GM19023 (cell line): Measurements from ENCODE around the gene KMT2E.

Source experiments
- ATAC-seq: cut with Tn5 transposase; IDR thresholded peaks from one replicate; pipeline ENCODE4 v1.9.1; 2021; ENCODE audit warnings: mild to moderate bottlenecking, moderate library complexity; ENCODE audit not compliant: unreplicated experiment

The KMT2E gene

GRCh38 chr7:105006367-105007136 lies 7.5 kb upstream of the KMT2E start:
- no peak for ATAC-seq

DNA sequence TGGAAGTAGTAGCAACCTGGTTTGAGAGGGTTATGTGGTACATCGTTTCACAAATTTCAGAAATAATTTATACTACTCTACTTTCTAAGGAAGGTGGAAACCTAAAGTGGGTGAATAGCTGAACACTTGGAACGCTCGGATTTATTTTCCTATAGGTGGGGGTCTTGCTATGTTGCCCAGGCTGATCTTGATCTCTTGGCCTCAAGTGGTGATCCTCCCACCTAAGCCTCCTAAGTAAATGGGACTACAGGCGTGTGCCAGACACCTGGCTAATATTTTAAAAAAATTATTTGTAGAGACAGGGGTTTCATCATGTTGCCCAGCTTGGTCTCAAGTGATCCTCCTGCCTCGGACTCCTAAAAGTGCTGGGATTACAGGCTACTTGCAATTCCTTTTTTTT lies 6.7 kb upstream of the KMT2E start:
- no peak for ATAC-seq

- ATAC-seq: no peak
Measured at GRCh38 chr7:105009667-105010503, 4.1 kb upstream of the KMT2E start.

- no peak for ATAC-seq
Measured at GRCh38 chr7:105010504-105011130, 3.4 kb upstream of the KMT2E start.

- ATAC-seq: no peak
Measured at GRCh38 chr7:105011141-105011830, 2.7 kb upstream of the KMT2E start.

DNA sequence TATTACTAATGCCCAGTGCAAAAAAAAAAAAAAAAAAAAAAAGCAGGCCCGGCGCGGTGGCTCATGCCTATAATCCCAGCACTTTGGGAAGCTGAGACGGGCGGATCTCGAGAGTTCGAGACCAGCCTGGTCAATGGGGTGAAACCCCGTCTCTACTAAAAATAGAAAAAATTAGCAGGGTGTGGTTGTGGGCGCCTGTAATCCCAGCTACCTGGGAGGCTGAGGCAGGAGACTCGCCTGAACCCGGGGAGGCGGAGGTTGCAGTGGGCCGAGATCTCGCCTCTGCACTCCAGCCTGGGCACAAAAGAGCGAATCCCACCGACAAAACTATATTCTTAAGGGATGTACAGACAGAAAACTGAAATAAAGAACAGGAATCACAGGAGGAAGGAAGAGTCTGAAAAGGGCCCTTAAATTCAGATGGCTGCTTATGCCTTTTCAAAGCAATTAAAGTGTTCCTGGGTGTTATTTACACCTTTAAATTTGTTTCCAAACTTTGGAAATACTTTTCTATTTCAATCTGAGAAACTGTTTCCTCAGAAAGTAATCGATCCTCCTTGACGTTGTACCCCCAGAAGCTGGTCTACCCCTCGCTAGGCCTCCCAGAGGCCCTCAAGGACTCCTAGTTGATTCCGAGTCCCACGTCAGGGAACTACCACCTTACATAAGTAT lies 2.0 kb upstream of the KMT2E start:
- no peak for ATAC-seq

DNA sequence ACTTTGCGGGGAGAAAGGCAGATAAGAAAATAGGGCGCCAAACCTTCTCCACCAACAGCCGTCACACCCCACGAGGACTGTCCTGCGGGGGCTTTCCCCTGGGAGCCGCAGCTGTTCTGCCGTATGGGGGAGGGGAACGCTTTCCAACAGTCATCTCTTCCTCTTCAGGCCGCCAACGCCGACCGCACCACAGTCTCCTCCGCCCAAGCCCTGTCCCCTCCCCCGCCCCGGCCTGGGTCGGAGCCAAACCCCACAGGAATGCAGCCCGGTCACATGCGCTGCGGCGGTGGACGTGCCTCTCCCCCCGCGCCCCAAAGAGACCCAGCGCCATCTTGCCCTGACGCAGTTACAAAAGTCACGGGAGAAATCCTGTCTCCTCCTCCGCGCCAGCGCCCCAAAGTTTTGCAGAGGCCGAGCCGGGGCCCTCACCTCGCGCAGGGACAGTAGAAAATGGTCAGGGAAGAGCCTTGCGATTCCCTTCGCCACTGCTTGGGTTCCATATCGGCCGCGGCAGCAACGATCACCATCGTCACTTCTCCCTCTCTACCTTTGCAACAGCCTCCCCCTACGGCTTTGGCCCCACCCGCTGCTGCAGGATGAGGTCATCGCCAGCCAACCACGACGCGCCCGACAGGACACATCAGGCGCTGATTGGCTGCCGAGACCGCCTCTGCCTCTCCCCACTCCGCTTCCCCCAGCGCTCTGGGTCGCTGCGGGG lies 1.3 kb upstream of the KMT2E start:
- ATAC-seq: peak; percentile 75

- ATAC-seq: peak; percentile 39
Measured at GRCh38 chr7:105013221-105013815, 687 bp upstream of the KMT2E start.

DNA sequence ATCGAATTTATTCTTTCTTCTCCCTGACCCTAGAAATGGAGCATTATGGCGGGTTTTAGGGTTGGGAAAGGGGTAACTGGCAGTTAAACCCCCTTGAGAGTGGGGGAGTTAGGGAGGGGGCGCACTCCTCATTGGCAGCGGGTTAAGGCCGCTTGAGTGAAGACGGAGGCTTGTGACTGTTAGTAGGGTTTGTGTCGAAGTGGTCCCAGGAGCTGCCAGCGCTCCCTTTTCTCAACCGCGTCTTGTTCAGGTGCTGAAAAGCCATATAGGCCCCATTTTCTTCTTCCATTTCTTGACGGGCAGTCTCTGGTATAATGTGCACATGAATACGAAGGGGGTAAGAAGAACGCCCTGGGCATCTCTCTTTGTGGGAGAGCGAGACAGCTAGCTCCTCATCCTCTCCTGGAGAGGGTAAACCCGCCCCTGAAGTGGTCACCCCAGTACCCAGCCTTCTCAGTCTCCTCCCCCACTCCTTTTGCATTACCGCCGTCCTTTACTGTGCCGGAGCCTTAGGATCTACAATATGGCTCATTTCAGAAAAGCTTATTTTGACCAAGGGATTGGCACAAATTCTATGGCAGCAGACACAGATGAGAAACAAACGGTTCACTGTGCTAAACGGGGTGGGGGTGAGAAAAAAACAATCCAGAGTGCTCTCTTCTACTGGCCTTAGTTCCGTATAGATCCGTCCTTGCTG lies 836 bp downstream of the KMT2E start:
- ATAC-seq: no peak

DNA sequence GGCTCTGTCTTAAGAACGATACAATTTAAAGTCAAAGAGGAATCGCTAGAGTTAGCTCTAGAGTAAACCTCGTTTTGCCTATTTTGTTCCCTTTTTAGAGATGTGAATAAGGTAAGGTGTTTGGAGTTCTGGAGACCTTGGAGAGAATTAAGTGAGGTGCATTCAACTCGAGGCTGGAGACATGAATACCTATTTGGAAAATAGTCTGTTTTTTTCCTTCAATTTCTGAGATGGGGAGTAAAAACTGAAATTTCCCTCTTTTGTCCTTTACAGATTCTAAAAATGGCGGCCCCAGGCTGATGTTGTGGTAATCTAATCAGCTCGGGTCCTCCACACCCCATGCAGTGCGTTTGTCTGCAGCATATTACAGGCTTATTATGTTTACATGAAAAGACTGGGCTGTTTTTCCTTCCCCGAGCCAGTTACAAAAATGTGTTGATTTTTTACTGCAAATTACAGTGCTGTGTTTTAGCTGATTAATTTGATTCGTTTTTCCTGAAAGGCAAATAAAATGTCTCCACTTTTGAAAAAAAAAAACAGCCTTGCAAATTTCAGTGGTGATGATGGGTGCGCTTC lies 1.5 kb downstream of the KMT2E start:
- ATAC-seq: no peak

GRCh38 chr7:105016068-105016708 lies 2.2 kb downstream of the KMT2E start:
- no peak for ATAC-seq

- ATAC-seq: no peak
Measured at GRCh38 chr7:105016709-105017656, 3.0 kb downstream of the KMT2E start.

DNA sequence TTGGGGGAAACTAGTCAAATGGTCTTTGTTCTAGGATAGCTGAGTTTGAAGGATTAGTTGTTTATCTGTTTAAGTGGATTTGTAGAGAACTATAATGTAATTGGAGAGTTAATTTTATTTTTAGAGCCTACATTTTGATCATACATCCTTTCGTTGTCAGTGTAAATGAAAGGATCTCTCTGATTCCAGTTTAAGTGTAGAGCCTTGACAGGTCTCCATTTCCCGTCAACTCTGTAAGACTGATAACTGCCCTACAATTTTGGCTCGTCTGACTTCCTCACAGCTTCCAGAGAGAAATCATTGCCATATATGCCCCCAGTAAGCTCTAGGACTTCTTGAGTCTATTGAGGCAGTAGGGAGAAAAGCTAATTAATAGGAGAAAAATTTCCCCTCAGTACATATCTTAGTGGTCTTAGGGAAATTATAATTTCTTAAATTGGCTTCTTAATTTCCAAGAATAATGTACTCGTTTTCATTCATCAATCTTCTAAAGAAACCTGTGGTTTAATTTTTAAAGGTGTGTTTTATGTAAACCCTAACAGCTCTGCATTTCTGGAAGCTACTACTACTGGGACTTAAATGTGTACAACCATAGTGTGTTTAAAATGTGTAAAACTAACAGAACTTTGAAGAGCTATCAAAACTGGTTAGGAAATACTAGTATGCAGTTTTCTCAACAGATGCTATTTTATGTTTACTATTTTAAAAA lies 3.8 kb downstream of the KMT2E start:
- ATAC-seq: no peak

- ATAC-seq: no peak
Measured at GRCh38 chr7:105019269-105019668, 5.3 kb downstream of the KMT2E start.

- ATAC-seq: no peak
Measured at GRCh38 chr7:105020926-105021325, 6.9 kb downstream of the KMT2E start.

GRCh38 chr7:105021352-105021751 lies 7.3 kb downstream of the KMT2E start:
- no peak for ATAC-seq
